K562 treated with DMSO at 1 percent for 48 hours (cell line): ENCODE results near the gene PRAMEF7. TPM values are rescaled to one million over a fixed set of nuclear protein-coding genes. Genes with fewer than 3 reads are reported as not detected.

Experiments
- total RNA-seq: library from RNA; unstranded; fragments of 300-600 nt; gene quantifications from 2 replicates; pipeline ENCODE4 v1.2.3, GENCODE V29; 2022; ENCODE audit warnings: low replicate concordance; ENCODE audit errors: extremely low read depth

The PRAMEF7 gene
- not detected in 2 replicates for total RNA-seq

DNA sequence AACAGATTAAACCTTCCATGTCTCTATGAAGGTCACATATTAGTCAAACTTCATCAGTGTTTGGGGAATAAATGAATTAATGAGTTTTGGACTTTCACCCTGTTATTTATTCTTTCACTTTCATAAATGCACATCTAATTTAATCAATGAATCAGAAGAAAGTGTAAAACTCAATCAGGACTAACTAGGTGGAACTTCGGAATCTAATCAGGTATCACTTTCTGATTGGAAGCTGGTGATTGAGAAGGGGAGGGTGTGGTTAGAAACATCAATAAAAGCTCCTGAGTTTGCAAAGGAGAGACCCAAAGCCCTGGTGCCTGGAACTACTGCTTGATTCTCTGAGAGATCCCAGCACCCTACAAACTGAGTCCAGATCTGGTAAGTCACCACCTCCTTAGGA is at the start of gene PRAMEF7:
Gene PRAMEF7, plus strand, starts transcription at position 301 of the 400 bp plus-strand sequence. CDS start 1,083 bp downstream, outside the sequence.

DNA sequence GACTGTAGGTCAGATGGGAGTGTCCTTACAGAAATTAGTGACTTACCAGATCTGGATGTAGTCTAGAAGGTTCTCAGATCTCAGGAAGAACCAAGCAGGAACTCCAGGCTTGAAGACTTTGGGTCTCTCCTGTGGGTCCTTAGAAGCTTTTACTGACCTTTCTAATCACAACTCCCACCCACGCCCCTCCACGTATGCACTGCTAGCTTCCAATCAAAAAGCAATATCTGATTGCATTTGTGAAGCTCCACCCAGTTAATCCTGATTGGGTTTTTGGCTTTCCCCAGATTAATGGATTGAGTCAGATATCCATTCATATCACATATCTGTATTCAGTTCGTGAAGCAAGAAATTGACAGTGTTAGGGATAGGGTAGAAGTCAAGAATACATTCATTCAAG is 30.3 kb upstream of the PRAMEF7 start, which contains the start of gene PRAMEF4:
Gene PRAMEF4, minus strand, starts transcription at position 101 of the 400 bp plus-strand sequence. CDS start 2,807 bp downstream, outside the sequence.

DNA sequence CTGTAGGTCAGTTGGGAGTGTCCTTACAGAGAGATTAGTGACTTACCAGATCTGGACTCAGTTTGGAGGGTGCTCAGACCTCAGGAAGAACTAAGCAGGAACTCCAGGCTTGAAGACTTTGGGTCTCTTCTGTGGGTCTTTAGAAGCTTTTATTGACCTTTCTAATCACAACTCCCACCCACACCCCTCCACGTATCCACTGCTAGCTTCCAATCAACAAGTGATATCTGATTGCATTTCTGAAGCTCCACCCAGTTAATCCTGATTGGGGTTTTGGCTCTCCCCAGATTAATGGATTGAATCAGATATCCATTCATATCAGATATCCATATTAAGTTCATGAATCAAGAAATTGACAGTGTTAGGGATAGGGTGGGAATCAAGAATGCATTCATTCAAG is 18.2 kb upstream of the PRAMEF7 start, which contains the start of gene PRAMEF10:
Gene PRAMEF10, minus strand, starts transcription at position 101 of the 400 bp plus-strand sequence. CDS start 2,423 bp downstream, outside the sequence.

DNA sequence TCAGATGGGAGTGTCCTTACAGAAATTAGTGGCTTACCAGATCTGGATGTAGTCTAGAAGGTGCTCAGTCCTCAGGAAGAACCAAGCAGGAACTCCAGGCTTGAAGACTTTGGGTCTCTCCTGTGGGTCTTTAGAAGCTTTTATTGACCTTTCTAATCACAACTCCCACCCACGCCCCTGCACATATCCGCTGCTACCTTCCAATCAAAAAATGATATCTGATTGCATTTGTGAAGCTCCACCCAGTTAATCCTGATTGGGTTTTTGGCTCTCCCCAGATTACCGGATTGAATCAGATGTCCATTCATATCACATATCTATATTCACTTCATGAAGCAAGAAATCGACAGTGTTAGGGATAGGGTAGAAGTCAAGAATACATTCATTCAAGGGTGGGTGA is 31.1 kb downstream of the PRAMEF7 start, which contains the start of gene PRAMEF6:
Gene PRAMEF6, minus strand, starts transcription at position 101 of the 400 bp plus-strand sequence. CDS start 5,062 bp downstream, outside the sequence.

Other genes starting within 250 kb of the PRAMEF7 start
- not detected in 2 replicates for gene AADACL3, start 200.5 kb upstream of the PRAMEF7 start, total RNA-seq
- gene CFAP107, start 170.4 kb upstream of the PRAMEF7 start, total RNA-seq: not detected in 2 replicates
- not detected in 2 replicates for gene PRAMEF12, start 142.9 kb upstream of the PRAMEF7 start, total RNA-seq
- not detected in 2 replicates for gene PRAMEF1, start 125.2 kb upstream of the PRAMEF7 start, total RNA-seq
- not detected in 2 replicates for gene PRAMEF11, start 85.2 kb upstream of the PRAMEF7 start, total RNA-seq
- gene HNRNPCL1, start 67.9 kb upstream of the PRAMEF7 start, total RNA-seq: not detected in 2 replicates
- gene PRAMEF2, start 59.5 kb upstream of the PRAMEF7 start, total RNA-seq: not detected in 2 replicates
- not detected in 2 replicates for gene PRAMEF4, start 30.4 kb upstream of the PRAMEF7 start, total RNA-seq
- gene PRAMEF10, start 18.3 kb upstream of the PRAMEF7 start, total RNA-seq: not detected in 2 replicates
- not detected in 2 replicates for gene PRAMEF6, start 31.0 kb downstream of the PRAMEF7 start, total RNA-seq
- gene PRAMEF27, start 140.0 kb downstream of the PRAMEF7 start, total RNA-seq: not detected in 2 replicates
- not detected in 2 replicates for gene HNRNPCL3, start 144.2 kb downstream of the PRAMEF7 start, total RNA-seq
- gene PRAMEF25, start 154.2 kb downstream of the PRAMEF7 start, total RNA-seq: not detected in 2 replicates
- not detected in 2 replicates for gene HNRNPCL2, start 200.2 kb downstream of the PRAMEF7 start, total RNA-seq
- gene PRAMEF26, start 239.4 kb downstream of the PRAMEF7 start, total RNA-seq: not detected in 2 replicates
- not detected in 2 replicates for gene HNRNPCL4, start 249.0 kb downstream of the PRAMEF7 start, total RNA-seq